Erythroblast (primary cell): ENCODE measurements around the gene CCDC154.

ENCODE experiments used
- GATA1 ChIP-seq: IDR thresholded peaks from 2 replicates; pipeline ENCODE4 v1.6.1; 2011; ENCODE audit warnings: low read depth, mild to moderate bottlenecking, control low read depth, low read length, moderate library complexity
- POLR2A ChIP-seq: IDR thresholded peaks from 2 replicates; pipeline ENCODE4 v1.6.1; 2011; ENCODE audit warnings: mild to moderate bottlenecking, low read length

GRCh38 chr16:1460602-1461138 is 16.3 kb upstream of the CCDC154 start:
- TF ChIP-seq POLR2A (no peak), GATA1 (no peak)
